Fibroblast of skin of right biceps (primary cell): ENCODE results near the gene CYB5R3.
"Not testable (repeated sequence)": the region's sequence is repeated elsewhere in the genome, so short reads cannot be mapped to it uniquely, and the experiment has no call there.

Experiments used
- DNase-seq: peaks from one replicate; pipeline ENCODE4 v3.0.0-alpha.2; 2013

Gene CYB5R3

GRCh38 chr22:42677936-42678335, 28.7 kb upstream of the CYB5R3 start:
- DNase-seq = not testable (repeated sequence)

DNA sequence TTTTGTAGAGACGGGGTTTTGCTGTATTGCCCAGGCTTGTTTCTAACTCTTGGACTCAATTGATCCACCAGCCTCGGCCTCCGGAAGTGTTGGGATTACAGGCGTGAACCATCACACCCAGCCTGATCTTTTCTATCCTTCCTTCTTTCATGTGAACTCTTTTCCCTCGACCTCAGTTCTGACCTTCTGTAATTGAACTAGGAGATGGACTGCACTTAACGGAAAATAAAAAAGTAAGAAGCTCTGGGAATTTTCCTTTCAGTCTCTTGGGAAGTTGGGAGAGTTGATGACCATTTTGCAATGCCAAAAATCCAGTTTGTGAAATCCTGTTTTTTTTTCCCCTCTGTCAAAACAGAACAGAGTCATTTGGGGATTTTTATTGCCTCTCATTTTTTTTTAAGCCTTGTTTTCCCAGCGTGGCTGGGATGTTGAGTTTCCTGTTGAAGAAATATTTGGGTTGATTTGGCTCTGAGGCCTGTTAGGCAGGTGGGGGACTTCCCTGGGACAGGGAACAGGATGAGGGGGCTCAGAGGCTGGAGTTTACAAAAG, 26.9 kb upstream of the CYB5R3 start:
- DNase-seq = peak; percentile 53

GRCh38 chr22:42673898-42674401, 24.8 kb upstream of the CYB5R3 start:
- DNase-seq = no peak

- not testable (repeated sequence) for DNase-seq
Measured at GRCh38 chr22:42673071-42673470, 23.9 kb upstream of the CYB5R3 start.

GRCh38 chr22:42670921-42671709, 21.9 kb upstream of the CYB5R3 start:
- no peak for DNase-seq

GRCh38 chr22:42670046-42670445, 20.9 kb upstream of the CYB5R3 start:
- DNase-seq = no peak

- DNase-seq = not testable (repeated sequence)
Measured at GRCh38 chr22:42666393-42666792, 17.2 kb upstream of the CYB5R3 start.

DNA sequence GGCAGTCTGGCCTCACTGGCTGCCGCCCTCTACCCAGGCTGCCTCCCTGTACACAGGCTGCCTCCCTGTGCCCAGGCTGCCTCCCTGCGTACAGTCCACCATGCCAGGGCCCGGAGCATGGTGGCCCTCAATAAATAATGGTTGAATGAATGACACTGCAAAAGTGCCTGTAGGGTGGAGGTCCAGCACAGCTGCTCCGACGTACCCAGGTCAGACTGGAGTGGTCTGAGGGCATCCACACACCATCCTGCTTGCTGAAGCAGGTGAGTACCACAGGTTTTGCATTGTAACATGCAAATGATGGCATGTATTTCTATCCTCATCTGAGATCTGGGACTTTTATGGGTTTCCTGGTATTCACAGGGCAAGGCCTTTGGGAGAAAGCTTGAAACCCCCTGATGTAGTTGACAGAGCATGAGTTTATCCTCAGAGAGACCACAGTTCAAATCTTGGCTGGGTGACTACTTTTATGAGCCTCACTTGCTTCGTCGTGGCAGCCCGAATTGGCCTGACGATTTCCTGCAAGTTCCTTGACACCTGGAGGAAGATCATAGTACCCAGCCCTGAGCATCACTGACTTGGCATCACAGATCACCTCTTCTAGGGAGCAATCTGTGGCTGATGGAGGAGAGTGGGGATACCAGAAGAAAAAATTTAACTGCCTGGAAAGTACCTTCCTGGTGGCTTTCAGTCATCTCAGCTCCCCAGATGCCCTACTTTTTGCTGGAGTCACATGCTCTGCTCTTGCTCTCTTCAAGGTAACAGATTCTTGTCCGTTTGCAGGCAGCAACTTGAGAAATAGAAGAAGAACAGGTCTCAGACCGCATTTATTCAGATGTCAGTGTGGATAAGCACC, 16.0 kb upstream of the CYB5R3 start:
- no peak for DNase-seq

DNA sequence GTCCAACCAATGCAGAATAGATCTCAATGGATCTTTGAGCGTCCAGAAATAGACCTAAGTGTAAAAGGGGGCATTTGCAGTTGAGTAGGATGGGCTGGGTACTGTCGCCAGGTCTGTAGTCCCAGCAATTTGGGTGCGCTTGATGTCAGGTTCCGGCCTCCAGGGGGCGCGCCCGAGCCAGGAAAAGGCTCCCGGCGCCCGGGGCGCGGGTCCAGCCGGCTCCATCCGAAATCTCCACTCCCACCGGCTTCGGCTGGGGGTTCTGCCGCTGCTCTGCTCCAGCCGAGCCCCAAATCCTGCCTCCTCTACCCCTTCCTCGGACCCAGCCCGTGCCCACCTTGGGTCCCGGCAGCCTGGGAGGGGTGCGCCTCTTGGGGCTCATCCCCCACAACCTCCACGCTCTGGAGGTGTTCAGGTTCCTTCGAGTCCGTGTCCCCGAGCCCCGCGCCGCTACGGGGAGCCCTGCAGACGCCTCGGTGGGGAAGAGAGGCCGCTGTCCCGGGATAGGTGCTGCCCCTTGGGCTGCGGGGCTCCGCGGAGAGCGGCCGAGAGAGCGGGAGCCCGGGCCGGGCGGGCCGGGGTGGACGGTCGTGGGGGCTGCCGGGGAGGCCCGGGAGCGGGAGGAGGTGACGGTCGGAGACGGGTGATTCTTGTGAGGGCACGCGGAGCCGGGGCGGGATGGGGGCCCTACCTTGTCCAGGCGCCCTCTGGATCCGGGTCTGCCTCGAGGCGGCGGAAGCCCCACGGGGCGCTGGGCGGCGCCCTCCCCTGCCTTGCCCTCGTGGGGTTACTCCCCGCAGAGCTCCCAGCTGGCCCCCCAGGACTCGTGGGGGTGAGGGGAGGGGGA, 13.0 kb upstream of the CYB5R3 start:
- peak; percentile 71 for DNase-seq

DNA sequence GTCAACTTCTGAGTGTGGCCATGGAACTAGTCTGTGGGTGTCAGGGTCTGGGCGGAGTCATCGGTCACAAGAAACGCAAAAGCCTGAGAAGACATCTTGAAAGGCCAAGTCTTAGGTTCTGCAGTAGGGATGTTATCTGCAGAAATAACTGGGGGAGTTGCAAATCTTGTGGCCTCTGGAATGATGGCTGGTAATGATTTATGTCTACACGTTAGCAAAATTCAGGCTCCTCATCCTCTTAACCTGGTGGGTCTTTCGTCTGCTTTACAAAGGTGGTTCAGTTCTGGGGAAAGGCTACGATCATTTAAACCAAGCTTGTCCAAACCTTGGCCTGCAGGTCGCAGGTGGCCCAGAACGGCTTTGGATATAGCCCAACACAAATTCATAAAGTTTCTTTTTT, 7.4 kb upstream of the CYB5R3 start:
- DNase-seq = no peak

DNA sequence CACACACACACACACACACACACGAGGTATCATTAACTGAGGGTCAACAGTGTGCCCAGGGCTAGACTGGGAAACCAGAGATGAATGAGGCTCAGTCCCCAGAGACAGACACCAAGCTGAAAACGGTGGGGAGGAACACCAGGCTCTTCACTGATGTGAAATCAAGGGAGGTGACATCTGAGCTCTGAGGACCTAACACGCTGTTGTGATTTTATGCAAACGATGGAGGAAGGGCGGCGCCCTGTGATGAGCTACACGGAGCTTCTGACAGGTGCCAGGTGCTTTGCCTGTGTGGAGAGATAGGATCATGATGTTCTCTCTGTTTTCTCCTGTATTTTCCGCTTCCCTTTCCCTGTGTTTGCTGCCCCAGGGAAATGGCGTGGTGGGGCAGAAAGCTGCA, 6.5 kb upstream of the CYB5R3 start:
- DNase-seq = no peak

DNA sequence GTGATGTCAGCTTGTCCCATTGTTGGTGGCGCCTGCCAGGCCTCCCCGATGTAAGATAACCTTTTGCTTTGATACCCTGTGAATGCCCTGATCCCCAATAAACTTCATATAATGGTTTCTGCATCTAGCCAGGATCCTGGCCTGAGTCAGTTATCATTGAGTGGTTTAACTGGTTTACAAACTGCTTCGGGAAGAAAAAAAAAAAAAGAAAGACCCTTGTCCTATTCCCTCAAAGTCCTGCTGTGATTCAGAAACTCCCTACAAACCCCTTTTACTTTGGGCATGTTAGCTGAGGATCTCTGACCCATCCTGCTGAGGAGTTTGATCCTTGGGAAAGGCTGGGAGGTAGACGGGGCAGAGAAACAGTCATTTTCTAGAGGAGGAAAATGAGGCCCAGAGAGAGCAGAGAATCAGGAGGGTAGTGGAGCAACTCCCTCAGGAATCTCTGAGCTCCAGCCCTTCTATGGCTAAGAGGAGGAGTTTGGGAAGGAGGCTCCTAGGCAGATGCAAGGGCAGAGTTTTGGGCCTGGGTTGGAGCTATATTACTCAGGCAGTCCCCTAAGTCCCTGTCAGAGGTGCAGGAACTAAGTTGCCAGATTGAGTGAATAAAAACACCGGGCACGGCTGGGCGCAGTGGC, 5.4 kb upstream of the CYB5R3 start:
- DNase-seq = no peak

DNA sequence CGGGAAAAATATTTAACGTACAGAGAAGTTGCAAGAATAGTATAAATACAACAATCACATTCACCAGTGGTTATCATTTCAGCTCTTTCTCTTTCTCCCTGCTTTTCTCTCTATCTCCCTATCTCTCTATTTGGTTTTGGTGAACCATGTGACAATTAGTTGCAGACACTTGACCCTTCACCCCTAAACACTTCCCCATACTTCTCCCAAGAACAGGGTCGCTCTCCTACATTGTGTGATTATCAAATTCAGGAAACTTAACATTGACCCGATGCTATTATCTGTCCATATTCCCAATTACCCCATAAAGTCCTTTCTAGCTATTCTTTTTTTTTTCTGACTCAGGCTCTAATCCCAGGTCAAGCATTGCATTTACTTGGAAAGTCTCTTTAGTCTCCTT, 4.8 kb upstream of the CYB5R3 start:
- DNase-seq = no peak

- peak; percentile 31 for DNase-seq
Measured at GRCh38 chr22:42651134-42651533, 1.9 kb upstream of the CYB5R3 start.

DNA sequence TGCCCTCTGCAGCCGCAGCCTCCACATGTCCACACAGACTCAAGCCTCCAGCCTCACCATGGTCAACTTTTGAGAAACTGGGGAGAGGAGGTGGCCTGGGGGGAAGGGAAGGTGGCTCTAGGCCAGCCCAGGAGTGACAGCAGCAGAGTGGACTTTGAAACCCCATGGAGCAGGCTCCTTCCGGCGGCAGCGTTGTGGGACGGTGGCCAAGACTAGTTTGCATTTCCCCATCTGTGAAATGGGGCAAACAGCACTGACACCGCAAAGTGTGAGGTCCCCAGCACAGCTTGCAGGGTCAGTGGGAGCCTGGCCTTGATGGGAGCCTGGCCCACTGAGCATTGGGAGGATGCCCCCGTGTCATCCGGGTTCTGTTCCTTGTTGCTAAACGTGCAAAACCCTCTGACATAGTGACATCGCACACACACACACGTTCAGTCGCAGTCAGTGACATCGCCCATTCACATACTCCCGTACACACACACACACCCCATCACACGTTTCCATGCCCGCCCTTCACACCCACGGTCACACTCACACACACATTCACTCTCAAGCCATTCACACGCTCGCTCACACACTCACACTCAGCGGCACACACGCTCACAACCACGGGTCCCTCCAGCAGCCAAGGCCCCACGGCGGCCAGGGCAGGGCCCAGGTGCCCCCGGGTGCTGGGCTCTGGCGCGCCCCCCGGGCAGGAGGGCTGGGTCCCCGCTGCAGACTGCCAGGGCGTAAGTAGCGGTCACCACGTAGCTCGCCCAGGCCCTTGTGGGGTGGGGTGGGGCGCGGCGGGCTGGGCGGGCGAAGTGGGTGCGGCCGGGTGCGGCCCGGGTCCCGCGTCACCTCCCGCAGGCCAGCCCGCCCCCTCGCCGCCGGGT, 585 bp downstream of the CYB5R3 start:
- peak; percentile 23 for DNase-seq

- DNase-seq = no peak
Measured at GRCh38 chr22:42648017-42648367, 1.2 kb downstream of the CYB5R3 start.

GRCh38 chr22:42646569-42647525, 2.3 kb downstream of the CYB5R3 start:
- no peak for DNase-seq

DNA sequence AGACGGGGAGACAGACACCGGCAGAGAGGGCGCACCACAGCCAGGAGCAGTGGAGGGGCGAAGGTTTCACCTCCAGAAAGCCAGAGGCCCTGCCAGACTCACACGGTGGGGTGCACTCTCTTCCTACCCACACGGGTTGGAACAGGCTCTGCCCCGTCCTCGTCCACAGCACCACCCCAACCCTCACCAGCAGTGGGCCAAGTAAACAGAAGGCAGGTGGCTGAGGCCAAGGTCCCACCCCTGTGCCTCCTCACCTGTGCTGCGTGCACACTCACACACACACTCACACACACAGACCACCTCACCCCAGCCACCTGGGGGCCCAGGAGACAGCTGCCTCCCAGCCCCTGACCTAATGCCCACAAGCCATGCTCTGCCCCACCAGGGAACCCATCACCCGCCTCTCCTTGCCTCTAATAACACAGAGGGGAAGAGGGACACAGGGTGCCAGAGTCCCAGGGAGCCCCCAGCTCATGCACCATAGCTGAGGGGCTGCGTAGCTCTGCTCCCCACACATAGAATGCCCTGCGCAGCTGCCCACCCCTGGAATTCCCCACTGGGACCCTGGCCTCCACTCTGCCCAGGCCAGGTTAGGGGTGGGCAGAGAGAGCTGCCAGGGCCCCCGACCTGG, 3.1 kb downstream of the CYB5R3 start:
- DNase-seq = no peak

DNA sequence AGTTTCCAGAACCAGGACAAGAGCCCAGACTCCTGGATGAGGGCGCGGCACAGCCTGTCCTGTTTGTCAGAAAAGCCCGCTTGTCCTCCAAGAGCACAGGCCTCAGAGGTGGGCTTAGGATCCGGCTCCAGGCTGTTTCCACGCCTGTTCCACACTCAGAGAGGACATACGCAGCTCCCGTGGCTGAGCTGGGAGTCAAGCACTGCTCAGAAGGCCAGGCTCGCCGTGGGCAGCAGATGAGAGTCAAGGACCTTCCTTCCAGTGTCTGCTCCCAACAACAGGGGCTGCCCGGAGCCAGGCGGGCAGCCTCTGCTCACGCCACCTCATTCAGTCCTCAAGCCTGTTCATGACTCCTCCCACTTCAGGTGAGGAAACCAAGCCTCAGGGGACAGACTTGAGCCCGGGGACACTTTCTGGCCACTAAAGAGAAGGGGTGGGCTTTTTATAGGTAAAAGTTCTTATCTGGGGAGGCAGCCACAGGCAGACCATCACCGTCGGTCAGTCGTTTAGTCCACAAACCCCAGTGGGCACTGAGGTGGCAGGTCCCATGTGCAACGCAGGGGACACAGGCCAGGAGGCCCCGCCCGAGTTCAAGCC, 3.8 kb downstream of the CYB5R3 start:
- DNase-seq = no peak
